Astrocyte (in vitro differentiated cells and primary cell): ENCODE measurements around the gene CSF2RB. TPM values are rescaled to one million over a fixed set of nuclear protein-coding genes. Genes with fewer than 3 reads are reported as not detected.

Experiments
- DNase-seq: peaks from one replicate; pipeline ENCODE4 v3.0.0-alpha.2; 2010; ENCODE audit warnings: low read depth
- FAIRE-seq: peaks from 2 replicates; lab custom pipeline; 2011; peaks lifted over from hg19 to GRCh38; lab: Jason Lieb, UNC
- H2AFZ ChIP-seq: 2 replicates; pipeline ENCODE4 v1.6.0; 2012; ENCODE audit warnings: low read depth, low read length, inconsistent platforms
- H3K27ac ChIP-seq: 2 replicates; pipeline ENCODE4 v1.5.1; 2011; ENCODE audit warnings: low read depth, low read length, inconsistent platforms
- H3K27me3 ChIP-seq: 2 replicates; pipeline ENCODE4 v1.6.0; 2011; ENCODE audit warnings: low read length, inconsistent platforms; ENCODE audit not compliant: insufficient read depth
- H3K36me3 ChIP-seq: 2 replicates; pipeline ENCODE4 v1.5.1; 2011; ENCODE audit warnings: low read length, inconsistent platforms; ENCODE audit not compliant: insufficient read depth
- H3K4me1 ChIP-seq: 2 replicates; pipeline ENCODE4 v1.5.1; 2011; ENCODE audit warnings: low read length, inconsistent platforms; ENCODE audit not compliant: insufficient read depth
- H3K4me2 ChIP-seq: 2 replicates; pipeline ENCODE4 v1.6.0; 2012; ENCODE audit warnings: low read length, inconsistent platforms
- H3K4me3 ChIP-seq: 2 replicates; pipeline ENCODE4 v1.5.1; 2011; ENCODE audit warnings: low read depth, mild to moderate bottlenecking, low read length, inconsistent platforms; ENCODE audit not compliant: insufficient read depth
- H3K79me2 ChIP-seq: 2 replicates; pipeline ENCODE4 v1.6.0; 2012; ENCODE audit warnings: mild to moderate bottlenecking, low read length, inconsistent platforms; ENCODE audit not compliant: insufficient read depth
- H3K9ac ChIP-seq: 2 replicates; pipeline ENCODE4 v1.6.0; 2012; ENCODE audit warnings: mild to moderate bottlenecking, low read length, inconsistent platforms
- H3K9me3 ChIP-seq: 2 replicates; pipeline ENCODE4 v1.5.1; 2012; ENCODE audit warnings: low read depth, mild to moderate bottlenecking, low read length, inconsistent platforms; ENCODE audit not compliant: insufficient read depth
- H4K20me1 ChIP-seq: 2 replicates; pipeline ENCODE4 v1.6.0; 2012; ENCODE audit warnings: low read length, inconsistent platforms; ENCODE audit not compliant: insufficient read depth
- H3K27ac Mint-ChIP-seq: one replicate; pipeline ENCODE4 v1.8.0; 2021; ENCODE audit warnings: mild to moderate bottlenecking, mixed read lengths; ENCODE audit not compliant: unreplicated experiment
- H3K27me3 Mint-ChIP-seq: one replicate; pipeline ENCODE4 v1.8.0; 2021; ENCODE audit warnings: low read depth, mixed read lengths; ENCODE audit not compliant: unreplicated experiment
- H3K36me3 Mint-ChIP-seq: one replicate; pipeline ENCODE4 v1.8.0; 2021; ENCODE audit warnings: low read depth, mixed read lengths; ENCODE audit not compliant: unreplicated experiment
- H3K4me1 Mint-ChIP-seq: one replicate; pipeline ENCODE4 v1.8.0; 2021; ENCODE audit warnings: low read depth, mixed read lengths; ENCODE audit not compliant: unreplicated experiment
- H3K4me3 Mint-ChIP-seq: one replicate; pipeline ENCODE4 v1.8.0; 2021; ENCODE audit warnings: mild to moderate bottlenecking, moderate library complexity, mixed read lengths; ENCODE audit not compliant: unreplicated experiment
- H3K9me3 Mint-ChIP-seq: one replicate; pipeline ENCODE4 v1.8.0; 2021; ENCODE audit warnings: mild to moderate bottlenecking, mixed read lengths; ENCODE audit not compliant: unreplicated experiment
- EZH2 ChIP-seq: IDR thresholded peaks from 2 replicates; pipeline ENCODE4 v1.6.1; 2012; ENCODE audit warnings: mild to moderate bottlenecking, low read length, inconsistent platforms; ENCODE audit not compliant: insufficient read depth
- total RNA-seq: library from RNA; stranded (reverse); gene quantifications from 2 replicates; pipeline ENCODE4 v1.2.1, GENCODE V29; 2021
- TF ChIP-seq, protein P1 (sequence below): IDR thresholded peaks from 2 replicates; pipeline ENCODE4 v1.5.1; 2011; ENCODE audit warnings: low read depth, mild to moderate bottlenecking, inconsistent platforms, low read length, moderate library complexity; ENCODE audit not compliant: insufficient read depth

CSF2RB gene
- total RNA-seq, 1 donor from 2014 or later = 0.09 TPM

DNA sequence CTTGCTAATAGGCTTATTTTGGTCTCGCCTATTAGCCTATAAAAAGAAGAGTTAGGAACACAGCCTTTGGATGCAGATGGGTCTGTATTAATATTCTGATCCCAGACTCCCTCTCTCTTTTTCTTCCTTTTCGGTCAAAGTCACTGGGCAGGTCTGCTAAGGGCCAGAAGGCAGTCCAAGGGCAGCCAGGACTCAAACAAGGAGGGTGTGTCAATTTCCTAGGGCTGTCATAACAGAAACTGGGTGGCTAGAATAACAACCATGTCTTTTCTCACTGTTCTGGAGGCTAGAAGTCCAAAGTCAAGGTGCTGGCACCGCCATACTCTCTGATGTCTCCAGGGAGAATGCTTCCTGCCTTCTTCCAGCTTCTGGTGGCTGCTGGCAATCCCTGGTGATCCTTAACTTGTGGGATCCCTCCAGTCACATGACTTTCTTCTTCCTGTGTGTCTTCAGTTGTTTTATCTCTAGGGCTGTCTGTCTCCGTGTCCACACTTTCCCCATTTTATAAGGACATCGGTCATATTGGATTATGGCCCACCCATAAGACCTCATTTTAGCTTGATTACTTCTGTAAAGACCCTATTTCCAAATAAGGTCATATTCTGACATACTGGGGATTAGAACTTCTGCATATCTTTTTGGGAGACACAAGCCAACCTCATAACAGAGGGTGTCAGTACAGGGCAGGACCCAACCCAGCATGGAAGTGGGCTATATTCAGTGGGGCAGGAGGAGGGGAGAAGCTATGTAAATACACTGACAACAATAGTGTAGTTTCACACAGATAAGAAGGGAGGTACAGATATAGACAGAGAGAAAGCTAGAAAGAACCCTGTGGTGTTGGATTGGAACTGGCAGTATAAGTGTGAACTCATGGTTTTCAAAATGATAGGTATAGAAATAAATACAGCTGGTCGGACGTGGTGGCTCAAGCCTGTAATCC, 5.9 kb upstream of the CSF2RB start:
- Histone ChIP-seq H3K4me3 (no peak overlapping the region), H3K4me1 (no peaks in the 10 kb centered on the region), H3K9me3 (no peaks in the 10 kb centered on the region), H4K20me1 (no peaks in the 10 kb centered on the region), H3K27ac (no peak overlapping the region), H3K79me2 (no peaks in the 10 kb centered on the region), H3K36me3 (no peaks in the 10 kb centered on the region), H3K27me3 (peaks cover 16% of the 10 kb centered on the region), H2AFZ (no peak overlapping the region), H3K9ac (no peak overlapping the region), H3K4me2 (no peak overlapping the region)
- no peak for DNase-seq
- peaks cover 4% of the 10 kb centered on the region for H3K36me3 Mint-ChIP-seq
- H3K9me3 Mint-ChIP-seq = peaks cover 7% of the 10 kb centered on the region
- peaks cover 13% of the 10 kb centered on the region for H3K27me3 Mint-ChIP-seq
- no peak overlapping the region for H3K27ac Mint-ChIP-seq
- TF ChIP-seq EZH2 = no peak
- TF ChIP-seq, protein P1, sequence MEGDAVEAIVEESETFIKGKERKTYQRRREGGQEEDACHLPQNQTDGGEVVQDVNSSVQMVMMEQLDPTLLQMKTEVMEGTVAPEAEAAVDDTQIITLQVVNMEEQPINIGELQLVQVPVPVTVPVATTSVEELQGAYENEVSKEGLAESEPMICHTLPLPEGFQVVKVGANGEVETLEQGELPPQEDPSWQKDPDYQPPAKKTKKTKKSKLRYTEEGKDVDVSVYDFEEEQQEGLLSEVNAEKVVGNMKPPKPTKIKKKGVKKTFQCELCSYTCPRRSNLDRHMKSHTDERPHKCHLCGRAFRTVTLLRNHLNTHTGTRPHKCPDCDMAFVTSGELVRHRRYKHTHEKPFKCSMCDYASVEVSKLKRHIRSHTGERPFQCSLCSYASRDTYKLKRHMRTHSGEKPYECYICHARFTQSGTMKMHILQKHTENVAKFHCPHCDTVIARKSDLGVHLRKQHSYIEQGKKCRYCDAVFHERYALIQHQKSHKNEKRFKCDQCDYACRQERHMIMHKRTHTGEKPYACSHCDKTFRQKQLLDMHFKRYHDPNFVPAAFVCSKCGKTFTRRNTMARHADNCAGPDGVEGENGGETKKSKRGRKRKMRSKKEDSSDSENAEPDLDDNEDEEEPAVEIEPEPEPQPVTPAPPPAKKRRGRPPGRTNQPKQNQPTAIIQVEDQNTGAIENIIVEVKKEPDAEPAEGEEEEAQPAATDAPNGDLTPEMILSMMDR = no peak
- FAIRE-seq = no peak
- H3K4me3 Mint-ChIP-seq = no peak overlapping the region
- H3K4me1 Mint-ChIP-seq = peaks cover 6% of the 10 kb centered on the region

- no peak for DNase-seq
- Histone ChIP-seq H3K9ac (no peak overlapping the region), H3K4me2 (no peak overlapping the region), H3K79me2 (no peaks in the 10 kb centered on the region), H3K36me3 (no peaks in the 10 kb centered on the region), H2AFZ (no peak overlapping the region), H3K4me1 (no peaks in the 10 kb centered on the region), H3K27ac (no peak overlapping the region), H4K20me1 (no peaks in the 10 kb centered on the region), H3K9me3 (no peaks in the 10 kb centered on the region), H3K27me3 (peaks cover 18% of the 10 kb centered on the region), H3K4me3 (no peak overlapping the region)
- Mint-ChIP-seq H3K9me3 (peaks cover 3% of the 10 kb centered on the region), H3K4me1 (peaks cover 14% of the 10 kb centered on the region), H3K36me3 (no peaks in the 10 kb centered on the region), H3K27ac (no peak overlapping the region), H3K4me3 (no peak overlapping the region), H3K27me3 (no peaks in the 10 kb centered on the region)
- FAIRE-seq = no peak
- no peak for TF ChIP-seq EZH2
- TF ChIP-seq, protein P1 = no peak
Measured at GRCh38 chr22:36910461-36910860, 3.0 kb upstream of the CSF2RB start.
